ENCODE results near the gene XIRP1.

XIRP1 gene

DNA sequence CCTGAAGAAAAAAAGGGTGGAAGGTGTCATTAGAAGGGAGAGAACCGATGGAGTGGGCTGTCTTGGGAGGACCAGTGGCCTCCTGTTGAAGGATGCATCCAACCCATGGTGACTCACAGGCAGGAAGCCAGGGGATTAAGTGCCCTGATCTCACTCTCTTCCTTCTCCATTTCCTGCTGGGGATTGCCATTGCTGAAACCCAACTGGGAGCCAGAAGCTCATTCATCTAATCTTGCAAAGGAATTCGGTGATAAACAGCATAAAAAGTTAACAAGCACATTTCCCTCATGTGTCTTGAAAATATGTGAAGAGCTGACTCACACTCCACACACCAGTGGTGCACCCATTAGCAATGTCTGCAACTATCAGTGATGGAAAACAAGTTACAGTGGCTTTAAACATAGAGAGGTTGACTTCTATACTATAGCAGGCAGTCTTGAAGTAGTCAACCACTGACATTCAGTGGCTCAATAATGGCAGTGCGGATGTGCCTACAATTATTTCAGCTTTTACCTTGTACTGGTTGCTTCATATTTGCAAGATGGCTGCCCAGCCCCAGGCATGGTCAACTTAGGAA is 26.2 kb downstream of the XIRP1 start:
- DNase-seq (ENCODE audit: low read depth in 3 of 3): no peak

DNA sequence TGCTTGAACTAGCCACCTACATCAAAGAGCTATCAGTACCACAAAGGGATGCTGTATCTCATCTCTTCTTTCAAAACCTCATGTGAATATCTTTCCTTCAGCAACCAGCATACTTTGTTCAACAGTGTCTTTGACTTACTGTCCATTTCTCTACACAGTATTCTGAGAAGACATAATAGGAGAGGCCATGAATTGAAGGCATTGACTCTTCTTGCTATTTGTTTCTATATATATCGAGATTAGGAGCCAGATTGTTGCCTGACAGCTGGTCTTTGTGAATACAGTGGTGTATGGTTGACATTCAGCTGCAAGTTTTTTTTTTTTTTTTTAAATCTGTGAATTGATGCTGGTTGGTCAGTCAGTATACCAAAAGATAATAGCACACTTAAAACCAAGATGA is 26.9 kb downstream of the XIRP1 start:
- DNase-seq (ENCODE audit: low read depth in 3 of 3): no peak

DNA sequence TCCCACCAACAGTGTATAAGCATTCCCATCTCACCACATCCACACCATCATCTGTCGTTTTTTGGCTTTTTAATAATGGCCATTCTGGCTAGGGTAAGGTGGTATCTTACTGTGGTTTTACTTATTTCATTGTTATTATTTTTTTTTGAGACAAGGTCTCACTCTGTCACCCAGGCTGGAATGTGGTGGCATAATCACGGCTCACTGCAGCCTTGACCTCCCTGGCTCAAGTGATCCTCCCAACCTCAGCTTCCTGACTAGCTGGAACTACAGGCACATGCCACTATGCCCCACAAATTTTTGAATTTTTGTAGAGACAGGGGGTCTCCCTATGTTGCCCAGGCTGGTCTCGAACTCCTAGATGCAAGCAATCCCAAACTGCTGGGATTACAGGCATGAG is 28.0 kb downstream of the XIRP1 start:
- DNase-seq (ENCODE audit: low read depth in 3 of 3): no peak

DNA sequence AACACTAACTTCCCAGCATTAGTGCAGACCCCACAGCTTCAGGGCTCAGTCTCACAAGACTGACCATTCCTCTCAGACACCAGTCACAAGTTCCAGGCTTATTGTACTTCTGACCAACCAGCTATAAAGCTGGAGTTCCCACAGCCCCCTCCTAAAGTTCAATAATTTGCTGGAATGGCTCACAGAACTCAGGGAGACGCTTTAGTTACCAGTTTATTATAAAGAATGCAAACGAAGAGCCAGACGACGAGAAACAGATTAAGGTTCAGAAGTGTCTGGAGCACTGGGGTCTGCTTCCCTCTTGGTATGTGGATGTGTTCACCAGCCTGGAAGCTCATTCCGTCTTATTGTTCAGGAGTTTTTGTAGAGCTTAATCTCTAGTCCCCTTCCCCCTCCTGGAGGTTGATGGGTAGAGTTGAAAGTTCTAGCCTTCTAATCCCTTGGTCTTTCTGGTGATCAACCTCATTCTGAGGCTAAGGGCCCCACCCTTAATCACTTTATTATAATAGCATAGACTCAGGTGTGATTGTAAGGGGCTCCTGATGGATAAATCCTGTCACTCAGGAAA is 34.2 kb downstream of the XIRP1 start:
- no peak for DNase-seq (ENCODE audit: low read depth in 3 of 3)

DNA sequence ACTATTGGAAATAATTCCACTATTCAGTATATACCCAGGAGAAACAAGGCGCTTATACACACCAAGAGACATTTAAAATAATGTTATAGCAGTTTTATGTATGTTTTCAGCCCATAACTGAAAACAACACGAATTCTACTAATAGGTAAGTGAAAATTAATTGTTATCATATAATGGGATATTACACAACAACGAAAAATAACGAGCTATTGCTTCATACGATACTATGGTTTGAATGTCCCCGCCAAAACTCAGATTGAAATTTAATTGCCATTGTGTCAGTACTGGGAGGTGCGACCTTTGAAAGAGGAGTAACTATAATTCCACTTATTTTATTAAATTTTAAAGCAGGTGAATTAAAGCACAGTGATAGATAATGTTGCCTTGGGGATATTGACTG is 35.0 kb downstream of the XIRP1 start:
- DNase-seq (ENCODE audit: low read depth in 3 of 3): no peak

DNA sequence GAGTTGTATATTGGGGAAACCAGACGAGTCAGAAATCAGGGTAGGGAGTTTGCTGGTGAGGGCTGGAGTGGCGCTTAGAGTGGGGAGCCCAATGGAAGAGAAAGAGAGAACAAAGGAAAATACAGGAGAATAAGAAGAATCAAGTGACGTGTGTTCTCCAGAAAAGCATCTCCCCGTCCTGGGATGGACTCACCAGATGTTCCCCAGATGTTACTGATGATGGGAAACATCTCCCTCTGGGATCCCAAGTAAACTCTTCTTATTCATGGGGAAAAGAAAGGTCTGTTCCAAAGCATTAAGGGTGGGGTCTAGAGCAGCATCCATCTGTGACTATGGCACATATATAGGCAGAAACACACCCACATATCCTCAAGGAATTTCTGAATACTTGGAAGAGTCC is 36.0 kb downstream of the XIRP1 start:
- DNase-seq (ENCODE audit: low read depth in 3 of 3): no peak

DNA sequence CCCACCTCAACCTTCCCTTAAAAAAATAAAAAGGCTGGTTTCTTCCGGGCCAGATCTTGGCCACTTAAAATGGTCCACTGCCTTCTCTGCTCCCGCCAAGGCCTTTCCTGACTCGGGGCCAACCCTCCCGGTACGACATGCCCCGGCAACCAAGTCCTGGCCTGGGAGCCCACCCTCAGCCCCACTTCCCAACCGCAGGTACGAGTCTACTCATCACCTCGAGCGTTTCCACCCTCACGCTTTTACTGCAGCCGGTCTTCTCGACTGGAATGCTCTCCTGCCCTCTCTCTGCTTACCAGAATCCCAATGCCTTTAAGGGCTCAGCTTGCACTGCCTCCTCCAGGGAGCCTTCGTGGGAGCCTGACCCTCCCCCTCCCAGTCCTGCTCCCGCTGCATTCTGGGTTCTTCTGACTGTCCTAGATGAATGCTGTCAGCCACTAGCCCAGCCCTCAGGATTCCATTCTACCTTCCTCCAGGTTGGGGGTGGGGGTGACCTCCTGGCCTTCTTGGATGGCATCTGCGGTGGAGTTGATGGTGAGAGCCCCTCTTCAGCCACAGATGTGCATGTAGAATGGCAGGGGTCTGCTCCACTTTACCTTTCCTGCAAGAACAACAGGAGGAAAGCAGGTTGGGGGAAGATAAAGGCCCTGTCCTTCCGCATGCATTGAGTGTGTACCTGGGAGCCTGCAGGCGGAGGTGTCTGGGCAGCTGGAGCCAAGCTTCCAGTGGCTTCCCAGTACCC is 37.9 kb downstream of the XIRP1 start:
- DNase-seq (ENCODE audit: low read depth in 3 of 3): no peak

DNA sequence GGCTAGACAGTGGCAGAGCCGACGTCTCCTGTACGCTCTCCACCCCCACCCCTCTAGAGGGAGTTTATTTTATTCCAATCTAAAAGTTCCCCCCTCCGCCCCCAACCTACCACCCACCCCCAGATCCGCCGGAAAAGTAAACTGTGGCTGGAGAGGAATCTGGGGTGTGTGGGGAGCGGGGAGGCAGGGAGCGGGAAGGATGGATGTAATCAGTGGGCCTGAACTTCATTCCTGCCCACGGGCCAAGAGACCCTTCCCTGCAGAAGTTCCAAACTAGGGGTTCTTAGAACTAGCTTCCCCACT is 38.5 kb downstream of the XIRP1 start:
- DNase-seq (ENCODE audit: low read depth in 3 of 3): no peak

DNA sequence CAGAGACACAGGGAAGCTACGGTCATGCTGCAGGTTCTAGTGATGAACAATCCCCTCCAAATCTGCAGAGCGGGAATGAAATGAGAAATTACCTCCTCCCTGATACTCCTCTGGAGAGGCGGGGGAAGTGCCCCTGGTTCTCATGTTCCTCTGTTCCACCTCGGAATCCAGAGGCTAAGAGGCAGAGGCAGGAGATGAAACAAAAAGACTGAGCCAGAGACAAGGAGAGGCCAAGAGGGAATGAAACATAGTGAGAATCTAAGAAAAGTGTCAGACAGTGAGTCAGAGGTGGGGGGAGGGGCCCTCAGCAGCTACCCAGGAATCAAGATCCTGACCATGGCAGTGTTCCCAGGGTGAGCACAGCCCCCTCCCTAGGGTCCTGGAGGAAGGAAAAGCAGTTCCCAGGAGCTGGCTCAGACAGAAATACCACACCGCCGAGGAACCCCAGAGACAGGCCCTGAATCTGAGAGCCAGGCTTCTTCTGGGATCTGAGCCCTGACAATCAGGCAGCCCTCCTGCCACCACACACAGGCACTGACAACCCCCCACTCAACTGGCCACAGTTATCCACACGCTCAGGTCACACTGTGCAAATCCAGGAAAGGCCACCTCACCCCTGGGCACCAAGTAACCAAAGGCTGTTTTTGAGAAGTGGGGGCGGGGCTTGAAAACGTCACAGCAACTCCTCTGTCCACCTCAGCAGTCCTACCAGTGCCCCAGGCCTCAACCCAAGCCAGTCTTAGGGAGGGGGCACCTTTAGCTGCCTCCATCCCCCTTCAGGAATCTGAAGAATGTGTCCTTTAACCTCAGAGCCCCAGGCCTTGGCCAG is 41.4 kb downstream of the XIRP1 start:
- peak in 2 of 3 donors; percentile 44 to 70 for DNase-seq (ENCODE audit: low read depth in 3 of 3)

DNA sequence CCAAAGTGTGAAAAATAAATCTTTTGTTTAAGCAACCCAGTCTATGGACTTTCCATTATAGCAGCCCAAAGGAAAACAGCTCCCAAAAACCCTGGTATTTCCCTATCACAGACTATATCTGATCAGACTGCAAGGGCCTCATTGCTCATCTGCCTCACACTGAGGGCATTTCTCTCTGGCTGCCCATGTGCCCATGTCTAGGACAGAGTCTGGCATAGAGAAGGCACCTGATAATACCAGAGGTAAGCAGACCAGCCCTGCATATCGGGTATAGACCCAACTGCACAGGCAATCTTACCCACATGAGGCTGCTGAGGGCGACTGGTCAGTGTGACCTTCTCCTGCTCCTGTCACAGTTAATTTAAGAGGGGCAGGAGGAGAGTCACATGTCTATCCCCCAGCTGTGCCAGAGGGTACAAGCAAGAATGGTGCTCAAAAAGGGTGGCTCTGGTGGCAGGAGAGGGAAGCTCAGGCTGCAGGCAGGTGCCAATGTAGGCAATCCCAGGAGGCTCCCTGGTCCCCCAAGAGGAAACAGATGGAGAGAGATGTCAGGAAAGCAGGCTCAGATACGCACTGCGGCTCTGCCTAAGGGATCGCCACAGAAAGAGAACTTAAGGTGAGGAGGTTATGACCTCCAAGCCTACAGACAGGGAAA is 42.1 kb downstream of the XIRP1 start:
- DNase-seq (ENCODE audit: low read depth in 3 of 3): no peak

DNA sequence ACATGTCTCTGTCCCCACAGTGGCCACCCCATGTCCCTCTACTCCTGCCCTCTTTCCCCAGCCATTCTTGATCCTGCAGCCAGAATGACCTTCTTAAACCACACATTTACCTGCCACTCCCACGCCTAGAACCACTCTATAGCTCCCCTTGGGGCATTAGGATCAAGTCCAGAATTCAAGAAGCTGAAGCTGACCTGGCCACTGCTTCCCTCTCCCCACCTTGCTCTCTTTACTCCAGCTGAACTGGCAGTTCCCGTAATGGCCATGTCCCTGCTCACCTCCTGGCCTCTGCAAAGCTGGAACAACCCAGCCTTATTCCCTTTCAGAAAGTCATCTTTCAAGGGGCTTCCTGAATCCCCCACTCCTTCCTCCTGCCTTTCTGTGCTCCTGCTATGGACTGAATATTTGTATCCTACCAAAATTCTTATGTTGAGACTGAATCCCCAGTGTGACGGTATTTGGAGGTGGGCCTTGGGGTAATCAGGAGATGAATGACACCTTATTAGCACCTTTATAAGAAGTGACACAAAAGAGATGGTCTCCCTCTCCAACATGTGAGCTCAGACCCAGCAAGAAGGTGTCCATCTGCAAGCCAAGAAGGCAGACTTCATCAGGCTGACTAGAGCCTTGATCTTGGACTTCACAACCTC is 42.8 kb downstream of the XIRP1 start:
- no peak for DNase-seq (ENCODE audit: low read depth in 3 of 3)

DNA sequence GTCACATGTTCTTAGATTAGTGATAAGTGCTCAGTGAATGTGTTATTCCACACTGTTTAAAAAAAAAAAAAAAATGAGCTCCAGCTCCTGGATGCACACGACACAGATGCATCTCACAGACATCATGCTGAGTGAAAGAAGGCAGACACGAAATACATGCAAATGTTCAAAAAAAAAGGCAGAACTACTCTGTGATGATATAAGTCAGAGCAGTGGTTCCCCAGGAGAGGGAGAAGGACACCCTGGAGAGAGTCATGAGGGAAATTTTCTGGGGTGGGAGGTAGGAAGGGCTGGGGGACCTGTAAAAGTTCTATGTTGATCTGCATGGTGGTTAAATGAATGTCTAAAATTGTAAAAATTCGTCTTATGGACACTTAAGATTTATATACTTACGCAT is 43.3 kb downstream of the XIRP1 start:
- no peak for DNase-seq (ENCODE audit: low read depth in 3 of 3)

DNA sequence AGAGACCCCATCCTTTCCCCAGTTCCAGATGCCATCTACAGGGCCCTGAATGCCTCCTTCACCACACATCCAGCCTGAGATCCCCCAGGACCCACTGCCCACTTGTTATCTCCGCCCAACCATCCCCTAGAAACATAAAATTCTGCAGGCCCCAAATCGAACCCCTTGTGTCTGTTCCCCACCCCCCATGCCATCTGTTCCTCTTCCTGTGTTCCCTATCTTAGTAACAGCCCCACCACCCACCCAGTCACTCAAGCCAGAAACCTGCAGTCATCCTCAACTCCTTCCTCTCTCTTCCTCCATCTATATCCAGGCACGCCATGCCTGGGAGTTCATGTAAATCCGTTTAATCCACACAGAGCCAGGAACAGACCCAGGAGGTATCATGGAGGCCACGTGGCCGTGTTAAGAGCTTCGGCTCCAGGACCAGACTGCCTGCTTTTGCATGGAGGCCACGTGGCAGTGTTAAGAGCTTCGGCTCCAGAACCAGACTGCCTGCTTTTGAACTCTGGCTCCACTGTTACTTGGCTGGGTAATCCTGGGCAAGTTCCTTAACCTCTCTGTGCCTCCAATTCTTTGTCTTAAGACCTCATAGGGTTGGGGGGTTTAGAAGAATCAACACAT is 43.8 kb downstream of the XIRP1 start:
- no peak for DNase-seq (ENCODE audit: low read depth in 3 of 3)

DNA sequence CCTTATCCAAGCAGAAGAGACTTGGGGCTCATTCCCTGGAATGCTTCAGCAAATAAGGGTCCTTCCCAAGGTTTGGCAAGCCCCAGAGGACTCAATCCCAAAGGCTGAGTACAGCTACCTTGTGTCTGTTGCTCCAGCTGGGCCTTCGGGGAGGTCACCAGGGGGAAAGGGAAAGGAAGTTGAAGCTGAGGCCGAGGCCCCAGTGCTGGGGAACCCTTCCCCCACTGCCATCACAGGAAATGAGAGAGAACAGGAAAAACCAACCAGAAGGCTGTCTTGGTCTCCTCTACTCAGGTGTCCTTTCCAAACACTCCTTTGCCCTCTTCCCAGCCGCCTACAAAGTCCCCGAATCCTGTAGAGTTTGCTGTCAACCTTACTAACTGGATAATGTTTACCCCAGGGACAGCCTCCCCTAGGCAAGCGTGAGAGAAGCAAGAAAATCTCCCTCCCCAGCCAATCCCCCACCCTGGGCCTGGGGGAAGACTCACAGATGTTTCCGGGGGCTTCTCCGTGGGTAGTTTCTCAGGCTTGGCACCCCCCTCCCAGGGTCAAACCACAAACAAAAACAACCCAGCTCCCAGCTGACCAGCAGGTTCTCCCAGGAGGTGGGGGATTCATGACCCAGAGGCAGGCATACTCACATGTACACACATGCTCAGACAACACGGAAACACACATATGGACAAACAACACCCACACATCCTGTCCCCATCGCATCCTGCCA is 44.5 kb downstream of the XIRP1 start:
- no peak for DNase-seq (ENCODE audit: low read depth in 3 of 3)

DNA sequence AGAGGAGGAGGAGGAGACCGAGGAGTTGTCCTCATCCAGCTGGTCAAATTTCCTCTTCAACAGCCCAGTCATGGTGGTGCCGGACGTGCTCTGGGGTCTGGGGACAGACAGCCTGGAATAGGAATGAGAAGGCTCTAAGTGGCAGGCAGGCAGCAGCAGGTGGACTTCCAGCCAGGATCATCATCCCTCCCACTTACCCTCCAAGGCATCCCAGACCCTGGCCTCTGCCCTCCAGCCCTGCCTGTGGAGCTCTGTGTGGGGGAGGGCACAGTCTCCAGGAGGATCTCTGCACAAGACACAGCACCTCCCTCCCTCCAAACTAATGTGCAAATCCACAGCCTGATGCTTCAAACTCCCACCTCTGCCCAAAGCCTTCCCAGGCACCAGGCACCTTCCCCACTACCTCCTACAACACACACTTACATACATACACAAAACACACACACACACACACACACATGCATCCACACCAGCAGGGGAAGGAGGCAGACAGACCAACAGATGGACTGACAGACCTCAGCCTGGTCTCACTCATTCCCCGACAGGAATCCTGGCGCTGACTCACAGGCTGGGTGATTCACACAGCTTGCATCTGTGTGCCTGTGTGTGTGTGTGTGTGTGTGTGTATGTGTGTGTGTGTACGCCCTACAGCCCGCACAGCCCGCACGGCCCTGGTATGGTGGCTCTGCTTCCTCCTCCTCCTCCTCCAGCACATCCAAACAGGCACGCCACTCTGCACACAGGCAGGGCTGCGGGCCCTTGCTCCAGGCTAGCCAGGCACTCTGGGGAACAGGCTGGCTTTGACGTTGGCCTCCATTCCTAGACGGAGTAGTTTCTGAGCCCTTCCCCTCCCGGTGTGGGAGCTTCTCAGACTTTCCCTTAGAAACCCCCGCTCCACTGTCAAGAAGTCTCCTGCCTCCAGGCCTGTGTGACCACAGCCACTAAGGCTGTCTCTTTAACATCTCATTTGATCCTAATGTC is 45.5 kb downstream of the XIRP1 start:
- peak; percentile 60 to 71 (median 65) for DNase-seq (ENCODE audit: low read depth in 3 of 3)

DNA sequence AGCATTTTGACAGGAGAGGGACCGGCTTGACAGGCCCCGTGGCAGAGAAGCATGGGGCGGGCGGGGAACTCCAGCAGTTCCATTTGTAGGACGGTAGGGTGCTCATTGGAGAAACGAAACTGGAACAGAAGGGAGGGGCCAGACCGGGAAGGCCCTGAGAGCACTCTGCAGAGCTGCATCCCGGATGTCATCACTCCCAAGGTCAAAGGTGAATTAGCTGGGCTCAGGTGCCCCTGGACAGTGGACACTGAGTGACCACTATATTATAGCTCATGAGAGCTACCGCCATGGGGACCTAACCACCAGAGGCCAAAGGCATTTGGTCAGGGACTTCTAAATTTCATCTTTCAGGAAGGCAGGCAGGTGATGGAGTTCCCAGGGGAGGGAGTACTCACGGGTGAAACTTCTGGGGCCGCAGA is 46.3 kb downstream of the XIRP1 start:
- no peak for DNase-seq (ENCODE audit: low read depth in 3 of 3)

DNA sequence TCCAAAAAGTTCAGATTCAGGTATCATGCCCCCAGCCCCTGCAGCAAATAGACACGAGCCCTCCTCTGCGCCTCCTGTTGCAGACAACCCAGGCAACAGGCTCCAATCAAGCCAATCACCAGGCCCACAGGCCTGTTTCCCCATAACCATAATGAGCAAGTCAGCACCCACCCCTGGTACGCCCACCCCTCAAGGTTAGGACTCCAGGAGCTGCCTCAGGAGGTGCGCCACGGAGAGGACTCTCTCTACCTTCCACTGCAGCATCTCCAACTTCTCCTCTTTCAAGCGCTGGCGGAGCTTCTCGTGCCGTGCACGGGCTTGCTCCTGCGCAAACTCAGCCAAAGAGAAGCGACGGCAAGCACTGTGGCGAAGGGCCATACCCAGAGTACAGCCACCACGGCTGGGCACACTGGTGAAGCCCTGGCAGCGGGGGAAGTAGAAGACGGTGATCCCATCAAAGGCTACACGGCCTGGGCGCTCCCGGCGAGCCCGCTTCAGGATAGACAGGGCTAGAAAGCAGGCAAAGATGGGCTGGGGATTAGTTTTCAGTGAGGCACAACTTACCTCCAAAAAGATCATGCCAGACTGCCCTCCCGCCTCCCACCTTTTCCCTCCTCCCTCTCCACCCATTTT is 47.5 kb downstream of the XIRP1 start:
- no peak for DNase-seq (ENCODE audit: low read depth in 3 of 3)

DNA sequence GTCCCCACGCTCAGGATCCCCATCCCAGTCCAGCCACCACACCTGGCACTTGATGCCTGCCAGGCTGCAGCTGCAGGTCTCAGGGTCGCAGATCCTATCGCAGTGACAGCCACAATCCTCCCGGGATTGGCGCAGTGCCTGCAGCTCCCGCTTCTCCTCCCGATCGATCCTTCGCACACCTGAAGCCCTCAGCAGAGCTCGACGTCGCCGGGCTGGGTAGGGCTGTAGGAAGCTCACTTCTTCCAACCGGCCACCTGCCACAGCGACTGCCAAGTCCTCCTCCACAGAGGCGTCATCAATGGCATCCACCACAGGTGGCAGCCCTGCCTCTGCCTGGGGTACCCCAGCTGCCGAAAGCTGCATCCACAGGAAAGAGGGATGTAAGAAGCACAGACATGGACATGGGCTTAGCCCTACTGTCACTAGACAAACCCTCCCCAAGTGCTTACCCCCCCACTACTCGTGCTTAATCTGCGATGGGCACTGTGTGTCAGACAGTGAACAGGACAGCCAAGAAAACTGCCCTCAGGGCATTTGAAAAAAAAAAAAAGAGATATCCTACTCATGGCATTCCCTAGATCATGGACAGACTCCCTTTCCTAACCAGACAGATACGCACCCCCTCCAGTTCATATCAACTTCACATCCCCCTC is 48.2 kb downstream of the XIRP1 start:
- no peak for DNase-seq (ENCODE audit: low read depth in 3 of 3)
